T1000 (cell line): Measurements from ENCODE around the gene ZMIZ2.
"Not testable (repeated sequence)": the region's sequence is repeated elsewhere in the genome, so short reads cannot be mapped to it uniquely, and the experiment has no call there.

Experiments
- DNase-seq: peaks from one replicate; lab custom pipeline; 2025; ENCODE audit warnings: mixed read lengths; lab: John Stamatoyannopoulos, UW

The ZMIZ2 gene

DNA sequence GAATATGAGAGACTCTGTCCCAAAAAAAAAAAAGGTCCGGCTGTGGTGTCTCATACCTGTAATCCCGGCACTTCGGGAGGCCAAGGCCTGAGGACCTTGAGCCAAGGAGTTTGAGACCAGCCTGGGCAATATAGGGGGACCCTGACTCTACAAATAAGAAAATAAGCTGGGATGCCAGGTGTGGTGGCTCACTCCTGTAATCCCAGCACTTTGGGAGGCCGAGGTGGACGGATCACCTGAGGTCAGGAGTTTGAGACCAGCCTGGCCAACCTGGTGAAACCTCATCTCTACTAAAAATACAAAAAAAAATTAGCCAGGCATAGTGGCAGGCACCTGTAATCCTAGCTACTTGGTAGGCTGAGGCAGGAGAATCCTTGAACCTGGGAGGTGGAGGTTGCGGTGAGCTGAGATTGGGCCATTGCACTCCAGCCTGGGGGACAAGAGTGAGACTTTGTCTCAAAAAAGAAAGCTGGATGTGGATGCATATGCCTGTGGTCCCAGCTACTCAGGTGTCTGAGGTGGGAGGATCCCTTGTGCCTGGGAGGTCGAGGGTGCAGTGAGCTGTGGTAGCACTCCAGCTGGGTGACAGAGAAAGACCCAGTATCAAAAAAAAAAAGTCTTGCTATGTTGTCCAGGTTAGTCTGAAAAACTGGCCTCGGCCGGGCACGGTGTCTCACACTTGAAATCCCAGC lies 55.3 kb downstream of the ZMIZ2 start:
- DNase-seq, result not testable (repeated sequence)

DNA sequence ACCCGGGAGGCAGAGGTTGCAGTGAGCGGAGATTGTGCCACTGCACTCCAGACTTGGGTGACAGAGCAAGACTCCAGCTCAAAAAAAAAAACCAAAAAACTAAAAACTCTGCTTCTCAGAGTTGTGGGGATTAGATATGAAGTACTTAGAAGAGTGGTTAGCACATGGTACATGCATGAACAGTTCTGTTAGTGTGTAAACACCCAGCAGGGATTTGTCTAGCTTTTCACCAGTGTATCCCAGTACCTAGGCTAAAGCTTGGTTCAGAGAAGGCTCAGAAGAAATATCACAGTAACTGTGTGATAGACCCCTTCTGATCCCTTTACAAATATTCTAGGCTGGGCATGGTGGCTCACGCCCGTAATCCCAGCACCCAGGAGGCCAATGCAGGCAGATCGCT lies 57.3 kb downstream of the ZMIZ2 start:
- DNase-seq, result no peak

DNA sequence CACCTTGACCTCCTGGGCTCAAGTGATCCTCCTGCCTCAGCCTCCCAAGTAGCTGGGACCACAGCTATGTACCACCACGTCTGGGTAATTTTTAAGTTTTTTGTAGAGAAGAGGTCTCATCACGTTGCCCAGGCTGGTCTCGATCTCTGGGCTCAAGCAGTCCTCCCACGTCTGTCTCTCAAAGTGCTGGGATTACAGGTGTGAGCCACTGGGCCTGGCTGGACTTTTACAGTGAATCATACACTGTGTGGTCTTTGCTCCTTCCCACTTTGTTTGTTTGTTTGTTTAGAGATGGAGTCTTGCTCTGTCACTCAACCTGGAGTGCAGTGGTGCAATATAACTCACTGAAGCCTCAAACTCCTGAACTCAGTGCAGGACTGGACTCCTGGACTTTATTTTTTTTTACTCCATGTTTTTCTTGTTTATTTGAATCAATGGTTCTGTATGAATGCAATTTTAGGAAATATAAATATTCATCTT lies 60.3 kb downstream of the ZMIZ2 start:
- DNase-seq, result no peak

DNA sequence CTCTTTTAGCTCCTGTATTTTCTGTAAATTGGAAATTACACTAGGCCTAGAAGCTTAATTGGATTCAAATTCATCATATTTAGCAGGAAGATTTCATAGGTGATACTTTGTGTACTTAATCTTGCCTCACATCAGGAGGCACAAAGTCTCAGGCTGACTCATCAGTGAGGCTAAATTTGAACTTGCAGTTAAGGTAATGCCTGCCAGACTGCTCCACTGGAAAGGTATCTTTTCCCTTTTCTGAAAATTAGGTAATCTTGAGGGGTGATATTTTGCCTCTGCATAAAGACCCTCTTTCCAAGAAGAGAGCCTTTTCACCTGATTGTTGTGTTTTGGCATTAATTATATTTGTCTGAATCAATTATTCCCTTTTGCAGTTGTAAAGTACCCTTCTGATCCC lies 62.4 kb downstream of the ZMIZ2 start:
- DNase-seq, result no peak

DNA sequence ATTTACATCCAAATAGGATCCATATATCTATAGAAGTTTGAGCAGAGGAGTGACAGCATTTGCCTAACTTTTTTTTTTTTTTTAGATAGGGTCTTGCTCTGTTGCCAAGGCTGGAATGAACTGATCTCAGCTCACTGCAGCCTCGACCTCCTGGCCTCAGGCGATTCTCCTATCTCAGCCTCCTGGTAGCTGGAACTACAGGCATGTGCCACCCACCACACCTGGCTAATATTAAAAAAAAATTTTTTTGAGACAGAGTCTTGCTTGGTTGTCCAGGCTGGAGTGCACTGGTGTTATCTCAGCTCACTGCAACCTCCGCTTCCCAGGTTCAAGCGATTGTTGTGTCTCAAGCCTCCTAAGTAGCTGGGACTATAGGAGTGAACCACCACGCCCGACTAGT lies 62.9 kb downstream of the ZMIZ2 start:
- no peak for DNase-seq

DNA sequence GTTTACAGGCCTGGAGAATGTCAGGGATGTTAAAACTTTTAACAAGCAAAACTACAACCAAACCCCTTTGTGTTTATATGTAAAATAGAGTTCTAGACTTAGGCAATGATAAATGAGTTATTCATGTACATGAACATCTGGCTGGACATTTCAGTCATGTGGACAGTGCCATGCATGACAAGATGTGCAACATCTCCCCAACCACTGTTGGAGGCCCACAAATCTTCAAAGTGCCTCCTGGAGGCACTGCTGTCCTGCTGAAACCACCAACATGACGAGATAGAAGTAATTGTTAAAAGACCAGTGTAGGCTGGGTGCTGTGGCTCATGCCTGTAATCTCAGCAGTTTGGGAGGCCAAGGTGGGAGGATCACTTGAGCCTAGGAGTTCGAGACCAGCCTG lies 66.3 kb downstream of the ZMIZ2 start:
- DNase-seq, result no peak

DNA sequence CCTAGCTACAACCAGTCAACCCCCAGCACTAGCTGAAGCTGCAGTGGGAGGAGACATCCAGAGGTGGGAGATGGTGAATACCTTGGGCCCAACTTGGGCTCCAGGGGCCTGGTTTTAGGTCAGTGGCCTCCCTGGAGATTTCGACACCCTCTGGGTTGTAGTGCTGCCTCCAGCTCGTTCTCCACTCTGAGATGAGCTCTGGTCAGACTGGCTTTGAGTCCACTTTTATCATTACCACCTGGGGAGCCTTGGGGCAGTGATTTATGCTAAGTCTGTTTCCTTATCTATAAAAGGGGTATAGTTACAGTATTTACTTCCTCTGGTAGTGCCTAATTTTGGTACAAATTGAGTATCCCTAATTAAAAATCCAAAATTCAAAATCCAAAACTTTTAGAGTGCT lies 70.6 kb downstream of the ZMIZ2 start:
- no peak for DNase-seq
